Caco-2 (cell line): ENCODE measurements around the gene TXNRD2. TPM values are rescaled to one million over a fixed set of nuclear protein-coding genes. Genes with fewer than 3 reads are reported as not detected.

Source experiments
- BruUV-seq: library from RNA; stranded (reverse); fragments of 400-500 nt; replicated peaks from 2 replicates; lab custom pipeline; 2021; lab: Mats Ljungman, UMichigan
- CTCF ChIA-PET: fragments of 300-600 bp; sonication (Branson Sonifier 250); formaldehyde crosslinking; loops from one replicate; lab custom pipeline; 2022; ENCODE audit warnings: antibody characterized with exemption; lab: Charles Lee
- POLR2A ChIA-PET: fragments of 300-600 bp; sonication (Branson Sonifier 250); formaldehyde crosslinking; loops from one replicate; lab custom pipeline; 2022; ENCODE audit warnings: antibody characterized with exemption; lab: Charles Lee
- DNase-seq, 2 experiments: peaks; one replicate each; pipeline versions ENCODE4 v3.0.0 to v3.0.0-alpha.2; 2020 to 2022
- H3K27me3 ChIP-seq: replicated peaks from 2 replicates; pipeline ENCODE4 v1.6.0; 2011; ENCODE audit warnings: low read length; ENCODE audit not compliant: control insufficient read depth, insufficient read depth
- H3K36me3 ChIP-seq: 2 replicates; pipeline ENCODE4 v1.5.1; 2011; ENCODE audit warnings: low read length; ENCODE audit not compliant: control insufficient read depth, insufficient read depth
- H3K4me1 ChIP-seq: fragments of 250-450 bp; sonication (Bioruptor Pico); 2 replicates; pipeline ENCODE4 v1.5.1; 2020; ENCODE audit warnings: mild to moderate bottlenecking
- H3K4me3 ChIP-seq: 2 replicates; pipeline ENCODE4 v1.5.1; 2011; ENCODE audit warnings: low read depth, mild to moderate bottlenecking, control low read depth, low read length
- H3K9me3 ChIP-seq: fragments of 250-450 bp; sonication (Bioruptor Pico); 2 replicates; pipeline ENCODE4 v1.5.1; 2020; ENCODE audit warnings: mild to moderate bottlenecking, moderate library complexity
- H3K27ac Mint-ChIP-seq: one replicate; pipeline ENCODE4 v1.8.0; 2022; ENCODE audit warnings: mixed read lengths; ENCODE audit not compliant: unreplicated experiment
- H3K27me3 Mint-ChIP-seq: one replicate; pipeline ENCODE4 v1.8.0; 2022; ENCODE audit warnings: mixed read lengths; ENCODE audit not compliant: insufficient read depth, unreplicated experiment
- H3K36me3 Mint-ChIP-seq: one replicate; pipeline ENCODE4 v1.8.0; 2022; ENCODE audit warnings: mild to moderate bottlenecking, mixed read lengths; ENCODE audit not compliant: insufficient read depth, unreplicated experiment
- H3K4me1 Mint-ChIP-seq: one replicate; pipeline ENCODE4 v1.8.0; 2022; ENCODE audit warnings: low read depth, mixed read lengths; ENCODE audit not compliant: unreplicated experiment
- H3K4me3 Mint-ChIP-seq: one replicate; pipeline ENCODE4 v1.8.0; 2022; ENCODE audit warnings: mild to moderate bottlenecking, moderate library complexity, mixed read lengths; ENCODE audit not compliant: unreplicated experiment
- H3K9me3 Mint-ChIP-seq: one replicate; pipeline ENCODE4 v1.8.0; 2022; ENCODE audit warnings: mixed read lengths; ENCODE audit not compliant: unreplicated experiment
- intact Hi-C: fragments of 100-400 bp; cut with micrococcal nuclease; formaldehyde crosslinking; loops from one replicate; pipeline ENCODE4 v1.10.0; 2022; ENCODE audit not compliant: unreplicated experiment
- total RNA-seq: library from RNA; stranded (reverse); gene quantifications from 2 replicates; pipeline ENCODE4 v1.2.3, GENCODE V29; 2022
- TF ChIP-seq, protein P1 (sequence below), 2 experiments: fragments of 200-600 bp in 1 of 2; IDR thresholded peaks; 1 replicate in 1 of 2; 2 replicates in 1 of 2; pipeline versions ENCODE4 v1.5.1 to v1.8.0; 2011 to 2022; ENCODE audit warnings: antibody characterized with exemption in 1 of 2, control low read depth in 1 of 2, inconsistent platforms in 1 of 2, low read depth in 1 of 2, low read length in 1 of 2, mild to moderate bottlenecking in 1 of 2, moderate library complexity in 1 of 2; ENCODE audit not compliant: insufficient read depth in 1 of 2, severe bottlenecking in 1 of 2, unreplicated experiment in 1 of 2

TXNRD2 gene
- total RNA-seq, 1 experiment from 2014 or later = 44.8 TPM

DNA sequence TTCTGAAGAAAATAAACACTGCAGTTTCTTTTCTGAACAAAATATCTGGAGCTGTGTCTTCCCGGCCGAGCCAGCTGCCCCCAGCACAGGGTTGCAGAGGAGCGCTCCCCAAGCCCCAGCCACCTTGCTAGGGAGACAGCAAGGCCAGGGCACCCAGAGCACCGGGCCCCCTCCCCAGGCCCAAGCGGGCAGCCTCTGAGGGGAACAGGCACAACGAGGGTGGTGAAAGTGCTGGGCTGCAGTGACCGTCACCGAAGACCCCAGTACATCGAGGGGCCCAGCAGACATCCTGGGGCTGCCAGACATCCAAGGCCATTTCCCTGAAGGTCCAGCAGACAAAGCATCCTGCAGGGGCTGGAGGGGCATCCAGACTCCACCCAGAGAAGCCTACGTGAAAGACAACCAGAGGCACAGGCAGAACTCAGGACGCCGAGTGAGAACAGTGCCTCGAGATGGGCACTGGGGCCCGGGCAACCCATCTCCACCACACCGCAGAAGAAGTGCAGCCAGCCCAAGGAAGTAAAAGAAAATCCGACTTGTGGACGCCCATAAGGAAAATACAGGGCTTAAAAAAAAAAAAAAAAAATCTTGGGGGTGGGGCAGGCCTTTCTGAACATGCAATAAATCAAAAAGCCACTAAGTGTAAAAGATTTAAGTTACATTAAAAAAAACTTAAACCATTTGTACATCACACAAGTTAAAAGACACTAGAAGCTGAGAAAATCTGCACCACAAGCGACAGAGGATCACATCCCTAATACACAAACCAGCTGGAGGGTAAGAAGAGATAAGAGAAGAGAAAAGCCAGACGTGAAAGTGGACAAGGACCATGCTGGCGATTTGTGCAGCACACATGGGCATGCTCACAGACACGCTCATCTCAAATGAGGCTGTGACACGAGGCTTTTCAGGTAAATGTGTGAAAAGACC is 36.0 kb downstream of the TXNRD2 start:
- Mint-ChIP-seq H3K4me3 (no peak overlapping the region), H3K27ac (no peak overlapping the region), H3K27me3 (no peaks in the 10 kb centered on the region), H3K9me3 (no peaks in the 10 kb centered on the region), H3K4me1 (peaks cover 7% of the 10 kb centered on the region), H3K36me3 (peaks cover 8% of the 10 kb centered on the region)
- TF ChIP-seq, protein P1, sequence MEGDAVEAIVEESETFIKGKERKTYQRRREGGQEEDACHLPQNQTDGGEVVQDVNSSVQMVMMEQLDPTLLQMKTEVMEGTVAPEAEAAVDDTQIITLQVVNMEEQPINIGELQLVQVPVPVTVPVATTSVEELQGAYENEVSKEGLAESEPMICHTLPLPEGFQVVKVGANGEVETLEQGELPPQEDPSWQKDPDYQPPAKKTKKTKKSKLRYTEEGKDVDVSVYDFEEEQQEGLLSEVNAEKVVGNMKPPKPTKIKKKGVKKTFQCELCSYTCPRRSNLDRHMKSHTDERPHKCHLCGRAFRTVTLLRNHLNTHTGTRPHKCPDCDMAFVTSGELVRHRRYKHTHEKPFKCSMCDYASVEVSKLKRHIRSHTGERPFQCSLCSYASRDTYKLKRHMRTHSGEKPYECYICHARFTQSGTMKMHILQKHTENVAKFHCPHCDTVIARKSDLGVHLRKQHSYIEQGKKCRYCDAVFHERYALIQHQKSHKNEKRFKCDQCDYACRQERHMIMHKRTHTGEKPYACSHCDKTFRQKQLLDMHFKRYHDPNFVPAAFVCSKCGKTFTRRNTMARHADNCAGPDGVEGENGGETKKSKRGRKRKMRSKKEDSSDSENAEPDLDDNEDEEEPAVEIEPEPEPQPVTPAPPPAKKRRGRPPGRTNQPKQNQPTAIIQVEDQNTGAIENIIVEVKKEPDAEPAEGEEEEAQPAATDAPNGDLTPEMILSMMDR (IDR thresholded peaks at IDR 0.05; ENCODE audit: insufficient read depth in 1 of 2, low read depth in 1 of 2, low read length in 1 of 2, severe bottlenecking in 1 of 2, unreplicated experiment in 1 of 2) = no peak
- ChIA-PET CTCF (no interaction called here), POLR2A (no interaction called here)
- no TSS peak for BruUV-seq
- no peaks in the 10 kb centered on the region for H3K36me3 ChIP-seq
- H3K4me1 ChIP-seq = no peaks in the 10 kb centered on the region
- H3K4me3 ChIP-seq = no peak overlapping the region
- no peak for DNase-seq
- H3K9me3 ChIP-seq = no peaks in the 10 kb centered on the region
- H3K27me3 ChIP-seq = no peaks in the 10 kb centered on the region
- intact Hi-C loops = no loop called here

DNA sequence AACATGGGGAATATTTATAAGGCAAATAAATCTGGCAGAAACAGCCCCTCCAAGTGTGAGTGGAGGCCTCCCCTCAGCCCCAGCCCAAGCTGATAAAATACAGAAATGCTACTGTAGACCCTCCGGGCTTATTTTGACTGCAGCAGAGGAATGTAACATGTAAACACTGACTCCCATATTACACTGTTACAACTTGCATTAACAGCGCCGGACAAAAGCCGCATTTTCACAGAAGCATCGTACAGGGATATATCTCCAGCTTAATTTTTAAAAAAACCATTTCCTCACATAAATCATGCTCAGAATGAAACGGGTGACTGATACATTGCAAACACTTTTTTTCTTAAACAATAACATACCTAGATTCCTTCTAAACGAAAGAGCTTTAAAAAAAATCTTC is 36.7 kb downstream of the TXNRD2 start:
- no peak for DNase-seq
- BruUV-seq = no TSS peak
- Mint-ChIP-seq H3K9me3 (no peaks in the 10 kb centered on the region), H3K27me3 (no peaks in the 10 kb centered on the region), H3K27ac (no peak overlapping the region), H3K4me3 (no peak overlapping the region), H3K36me3 (peaks cover 6% of the 10 kb centered on the region), H3K4me1 (peaks cover 5% of the 10 kb centered on the region)
- no peaks in the 10 kb centered on the region for H3K36me3 ChIP-seq
- no peaks in the 10 kb centered on the region for H3K9me3 ChIP-seq
- no peaks in the 10 kb centered on the region for H3K4me1 ChIP-seq
- POLR2A ChIA-PET = no interaction called here
- TF ChIP-seq, protein P1 (IDR thresholded peaks at IDR 0.05; ENCODE audit: insufficient read depth in 1 of 2, low read depth in 1 of 2, low read length in 1 of 2, severe bottlenecking in 1 of 2, unreplicated experiment in 1 of 2) = no peak
- intact Hi-C loops = no loop called here
- no peaks in the 10 kb centered on the region for H3K27me3 ChIP-seq
- CTCF ChIA-PET = no interaction called here
- no peak overlapping the region for H3K4me3 ChIP-seq

DNA sequence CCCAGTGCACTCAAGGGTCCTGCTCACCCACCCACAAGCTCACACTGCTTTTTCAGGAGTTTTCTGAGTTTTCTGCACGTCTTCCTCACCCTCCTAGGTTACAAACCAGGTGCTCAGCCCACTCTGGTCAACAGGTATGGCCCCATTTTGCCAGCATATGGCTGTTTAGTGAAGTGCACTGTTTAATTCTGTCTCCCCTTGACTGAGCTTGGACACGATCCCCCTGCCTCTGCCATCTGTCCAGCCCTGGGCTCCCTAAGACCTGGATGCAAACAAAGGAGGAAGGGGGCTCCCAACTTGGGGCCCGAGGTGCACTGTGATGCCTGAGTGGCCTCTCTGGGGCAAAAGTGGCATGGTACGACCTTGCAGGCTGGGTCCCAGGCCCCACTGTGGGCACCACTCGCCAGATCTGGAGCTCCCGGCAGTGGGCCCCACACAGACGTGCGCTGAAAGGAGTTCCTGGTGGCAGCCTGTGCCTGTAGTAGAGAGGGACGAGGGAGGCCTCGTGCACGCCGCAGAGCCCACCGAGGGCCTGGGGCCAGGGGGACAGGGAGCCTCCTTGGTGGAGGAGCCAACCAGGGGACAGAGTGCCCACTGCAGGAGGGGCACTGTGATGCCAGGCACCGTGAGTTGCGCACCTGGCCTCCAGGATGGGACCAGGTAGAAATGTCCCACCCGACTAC is 37.3 kb downstream of the TXNRD2 start:
- Mint-ChIP-seq H3K36me3 (no peaks in the 10 kb centered on the region), H3K27ac (no peak overlapping the region), H3K27me3 (no peaks in the 10 kb centered on the region), H3K9me3 (no peaks in the 10 kb centered on the region), H3K4me1 (no peaks in the 10 kb centered on the region), H3K4me3 (no peak overlapping the region)
- POLR2A ChIA-PET = no interaction called here
- Histone ChIP-seq H3K9me3 (no peaks in the 10 kb centered on the region), H3K36me3 (no peaks in the 10 kb centered on the region), H3K27me3 (no peaks in the 10 kb centered on the region), H3K4me3 (no peak overlapping the region), H3K4me1 (no peaks in the 10 kb centered on the region)
- CTCF ChIA-PET = interaction anchor here (1.1 kb wide), 1 partner anchor 174 kb away, joined by 3 read pairs; no protein-coding TSS in a partner anchor
- TF ChIP-seq, protein P1 (IDR thresholded peaks at IDR 0.05; ENCODE audit: insufficient read depth in 1 of 2, low read depth in 1 of 2, low read length in 1 of 2, severe bottlenecking in 1 of 2, unreplicated experiment in 1 of 2) = no peak
- intact Hi-C loops = no loop called here
- BruUV-seq = no TSS peak
- DNase-seq = no peak
